ENCODE measurements around the gene KIAA0753.

Gene KIAA0753

DNA sequence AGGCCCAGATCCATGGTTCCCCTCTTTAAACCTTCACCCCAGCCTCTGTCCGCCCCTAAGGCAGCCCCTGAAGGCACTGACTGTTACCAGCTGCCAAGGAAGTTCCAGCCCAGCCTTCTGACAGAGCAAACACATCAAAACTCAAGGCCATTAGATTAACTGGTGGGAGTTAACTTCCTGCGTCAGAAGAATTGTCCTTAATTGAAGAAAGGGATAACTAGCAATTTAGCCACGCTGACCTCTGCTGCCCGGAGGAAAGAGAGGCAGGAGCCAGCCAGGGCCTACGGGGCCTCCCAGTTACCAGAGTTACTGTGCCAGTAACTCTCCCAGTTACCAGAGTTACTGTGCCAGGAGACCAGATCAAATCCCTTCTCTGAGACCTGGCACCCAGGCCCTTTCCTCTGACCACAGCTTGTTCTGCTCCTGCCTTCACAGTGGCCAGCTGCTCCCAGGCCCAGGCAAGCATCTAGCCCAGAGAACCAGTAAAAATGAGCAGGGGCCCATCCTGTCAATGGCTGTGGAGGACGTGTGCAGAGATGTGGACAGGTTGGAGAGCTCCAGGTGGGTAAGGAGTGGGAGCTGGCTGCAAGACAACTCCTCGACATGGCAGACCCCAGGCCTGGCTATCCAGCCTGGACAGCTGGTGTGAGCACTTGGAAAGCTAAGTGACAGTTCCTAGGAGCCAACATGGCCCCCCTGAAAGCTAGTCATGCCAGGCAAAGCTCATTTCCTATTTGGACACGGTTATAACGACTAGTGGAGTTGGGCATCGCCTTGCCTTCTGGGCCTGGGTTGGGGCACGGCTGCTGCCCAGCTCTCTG, 81.4 kb downstream of the KIAA0753 start:
- Histone ChIP-seq H3K9me3 (no peaks in the 10 kb centered on the region), H3K27me3 (peaks cover 31% of the 10 kb centered on the region)

DNA sequence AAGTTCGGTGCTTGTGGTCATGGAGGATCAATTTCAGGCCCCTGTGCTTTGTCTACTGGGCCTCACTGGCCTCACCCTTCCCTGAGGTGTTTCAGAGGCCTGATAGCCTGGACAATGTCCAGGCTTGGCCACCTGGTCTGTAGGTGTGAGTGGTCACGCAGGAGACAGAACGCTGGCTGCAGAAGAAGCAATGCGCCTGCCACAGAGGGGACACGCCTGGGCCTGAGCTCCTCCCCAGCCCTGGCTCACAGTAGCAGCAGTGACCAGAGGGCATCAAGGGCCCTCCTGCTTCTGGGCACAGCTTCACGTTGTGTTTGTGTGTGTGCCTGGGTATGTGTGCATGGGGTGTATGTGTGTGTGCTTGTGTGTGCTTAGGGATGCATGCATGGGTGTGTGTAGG, 82.2 kb downstream of the KIAA0753 start:
- H3K36me3 ChIP-seq = no peaks in the 10 kb centered on the region
- H3K27me3 ChIP-seq = peaks cover 31% of the 10 kb centered on the region
- no peak overlapping the region for H3K4me3 ChIP-seq (ENCODE audit: low read depth, low read length)
- no peak for DNase-seq
- no peaks in the 10 kb centered on the region for H3K4me1 ChIP-seq
- TF ChIP-seq, protein P1, sequence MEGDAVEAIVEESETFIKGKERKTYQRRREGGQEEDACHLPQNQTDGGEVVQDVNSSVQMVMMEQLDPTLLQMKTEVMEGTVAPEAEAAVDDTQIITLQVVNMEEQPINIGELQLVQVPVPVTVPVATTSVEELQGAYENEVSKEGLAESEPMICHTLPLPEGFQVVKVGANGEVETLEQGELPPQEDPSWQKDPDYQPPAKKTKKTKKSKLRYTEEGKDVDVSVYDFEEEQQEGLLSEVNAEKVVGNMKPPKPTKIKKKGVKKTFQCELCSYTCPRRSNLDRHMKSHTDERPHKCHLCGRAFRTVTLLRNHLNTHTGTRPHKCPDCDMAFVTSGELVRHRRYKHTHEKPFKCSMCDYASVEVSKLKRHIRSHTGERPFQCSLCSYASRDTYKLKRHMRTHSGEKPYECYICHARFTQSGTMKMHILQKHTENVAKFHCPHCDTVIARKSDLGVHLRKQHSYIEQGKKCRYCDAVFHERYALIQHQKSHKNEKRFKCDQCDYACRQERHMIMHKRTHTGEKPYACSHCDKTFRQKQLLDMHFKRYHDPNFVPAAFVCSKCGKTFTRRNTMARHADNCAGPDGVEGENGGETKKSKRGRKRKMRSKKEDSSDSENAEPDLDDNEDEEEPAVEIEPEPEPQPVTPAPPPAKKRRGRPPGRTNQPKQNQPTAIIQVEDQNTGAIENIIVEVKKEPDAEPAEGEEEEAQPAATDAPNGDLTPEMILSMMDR (IDR thresholded peaks at IDR 0.05; ENCODE audit: low read depth, low read length) = no peak
- no peaks in the 10 kb centered on the region for H3K9me3 ChIP-seq

More for the DNA sequence above, 81.4 kb downstream of the KIAA0753 start:
- DNase-seq = no peak
- TF ChIP-seq, protein P1 (IDR thresholded peaks at IDR 0.05; ENCODE audit: low read depth, low read length) = no peak
- H3K36me3 ChIP-seq = no peaks in the 10 kb centered on the region
- no peaks in the 10 kb centered on the region for H3K4me1 ChIP-seq
- no peak overlapping the region for H3K4me3 ChIP-seq (ENCODE audit: low read depth, low read length)

DNA sequence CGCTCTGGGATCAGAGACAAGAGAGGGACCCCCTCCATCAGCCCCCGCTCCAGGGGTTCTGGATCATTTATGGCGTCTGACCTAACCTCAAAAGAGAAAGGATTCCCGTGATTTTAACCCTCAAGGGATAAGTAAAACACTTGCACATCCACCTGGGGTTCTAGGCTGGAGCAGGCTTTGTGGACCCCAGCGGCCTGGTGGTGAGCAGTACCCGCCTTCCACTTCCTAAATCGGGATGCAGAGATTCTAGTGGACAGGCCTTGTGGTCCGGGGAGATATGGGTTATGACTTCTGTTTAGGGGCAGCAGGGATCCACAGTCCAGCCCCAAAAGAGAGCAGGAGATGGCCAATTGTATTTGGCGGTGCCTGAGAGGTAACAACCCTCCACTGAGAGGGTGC, 83.5 kb downstream of the KIAA0753 start:
- TF ChIP-seq, protein P1 (IDR thresholded peaks at IDR 0.05; ENCODE audit: low read depth, low read length) = no peak
- DNase-seq = no peak
- no peaks in the 10 kb centered on the region for H3K4me1 ChIP-seq

DNA sequence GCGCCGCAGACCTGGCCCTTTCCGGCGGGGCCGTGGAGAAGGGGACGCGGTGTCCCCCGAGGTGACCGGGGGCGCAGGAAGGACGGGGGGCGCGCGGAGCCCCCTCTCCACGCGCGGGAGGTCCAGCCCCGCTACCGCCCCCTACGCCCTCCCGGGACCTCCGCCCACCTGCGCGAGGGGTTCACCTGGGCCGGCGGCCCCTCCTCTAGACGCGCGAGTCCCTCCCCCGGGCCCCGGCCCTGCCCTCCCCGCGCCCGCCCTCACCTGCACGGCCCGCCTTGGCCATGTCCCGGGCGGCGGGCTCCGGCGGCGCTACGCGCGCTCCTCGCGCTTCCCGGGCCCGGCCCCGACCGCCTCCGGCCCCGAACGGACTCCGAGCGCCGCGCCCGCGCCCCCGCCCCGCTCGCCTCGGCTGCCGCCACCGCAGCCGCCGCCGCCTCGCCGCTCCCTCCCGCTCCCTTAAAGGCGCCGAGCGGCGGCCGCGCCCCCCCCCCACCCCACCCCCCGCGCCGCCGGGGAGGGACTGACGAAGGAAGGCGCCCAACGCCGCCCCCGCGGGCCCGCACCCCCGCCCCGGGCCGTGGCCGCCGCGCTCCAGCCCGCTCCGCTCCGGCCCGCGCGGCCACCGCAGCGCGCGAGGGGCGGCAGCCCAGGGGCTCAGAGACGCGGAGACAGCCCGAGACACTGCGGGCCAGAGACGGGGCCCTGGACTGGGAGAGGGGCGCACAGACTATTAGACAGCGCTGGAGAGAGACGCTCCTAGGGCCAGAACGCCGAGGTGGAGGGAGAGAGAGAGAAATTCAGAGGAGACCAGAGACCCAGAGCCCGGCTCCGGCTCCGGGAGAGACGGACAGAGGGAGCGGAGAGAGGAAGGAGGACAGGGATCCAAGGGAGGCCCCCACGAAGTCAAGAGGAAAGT, 84.1 kb downstream of the KIAA0753 start, which contains the start of gene PITPNM3:
Gene PITPNM3, minus strand, starts transcription at position 435 of the 919 bp plus-strand sequence. Its CDS starts 149 bp downstream, at position 286.
- H3K36me3 ChIP-seq = no peaks in the 10 kb centered on the region
- no peaks in the 10 kb centered on the region for H3K9me3 ChIP-seq
- DNase-seq = no peak
- TF ChIP-seq, protein P1 (IDR thresholded peaks at IDR 0.05; ENCODE audit: low read depth, low read length) = no peak
- peaks cover 31% of the 10 kb centered on the region for H3K27me3 ChIP-seq
- no peaks in the 10 kb centered on the region for H3K4me1 ChIP-seq
- no peak within 1 kb of the TSS for H3K4me3 ChIP-seq (ENCODE audit: low read depth, low read length)

More for the DNA sequence above, 83.5 kb downstream of the KIAA0753 start:
- Histone ChIP-seq H3K4me3 (ENCODE audit: low read depth, low read length) (no peak overlapping the region), H3K9me3 (no peaks in the 10 kb centered on the region), H3K27me3 (peaks cover 31% of the 10 kb centered on the region), H3K36me3 (no peaks in the 10 kb centered on the region)

GRCh38 chr17:6555331-6556120, 85.0 kb downstream of the KIAA0753 start:
- TF ChIP-seq, protein P1 (IDR thresholded peaks at IDR 0.05; ENCODE audit: low read depth, low read length) = no peak
- no peaks in the 10 kb centered on the region for H3K9me3 ChIP-seq
- no peaks in the 10 kb centered on the region for H3K4me1 ChIP-seq
- no peaks in the 10 kb centered on the region for H3K36me3 ChIP-seq
- peaks cover 31% of the 10 kb centered on the region for H3K27me3 ChIP-seq
- H3K4me3 ChIP-seq (ENCODE audit: low read depth, low read length) = no peak overlapping the region
- no peak for DNase-seq

Measured in BE2C (cell line).